HG02678 (cell line): ENCODE results near the gene EPN1.

ENCODE experiments used
- ATAC-seq: cut with Tn5 transposase; IDR thresholded peaks from one replicate; pipeline ENCODE4 v1.9.1; 2021; ENCODE audit warnings: mild to moderate bottlenecking, moderate library complexity; ENCODE audit not compliant: unreplicated experiment

Gene EPN1

DNA sequence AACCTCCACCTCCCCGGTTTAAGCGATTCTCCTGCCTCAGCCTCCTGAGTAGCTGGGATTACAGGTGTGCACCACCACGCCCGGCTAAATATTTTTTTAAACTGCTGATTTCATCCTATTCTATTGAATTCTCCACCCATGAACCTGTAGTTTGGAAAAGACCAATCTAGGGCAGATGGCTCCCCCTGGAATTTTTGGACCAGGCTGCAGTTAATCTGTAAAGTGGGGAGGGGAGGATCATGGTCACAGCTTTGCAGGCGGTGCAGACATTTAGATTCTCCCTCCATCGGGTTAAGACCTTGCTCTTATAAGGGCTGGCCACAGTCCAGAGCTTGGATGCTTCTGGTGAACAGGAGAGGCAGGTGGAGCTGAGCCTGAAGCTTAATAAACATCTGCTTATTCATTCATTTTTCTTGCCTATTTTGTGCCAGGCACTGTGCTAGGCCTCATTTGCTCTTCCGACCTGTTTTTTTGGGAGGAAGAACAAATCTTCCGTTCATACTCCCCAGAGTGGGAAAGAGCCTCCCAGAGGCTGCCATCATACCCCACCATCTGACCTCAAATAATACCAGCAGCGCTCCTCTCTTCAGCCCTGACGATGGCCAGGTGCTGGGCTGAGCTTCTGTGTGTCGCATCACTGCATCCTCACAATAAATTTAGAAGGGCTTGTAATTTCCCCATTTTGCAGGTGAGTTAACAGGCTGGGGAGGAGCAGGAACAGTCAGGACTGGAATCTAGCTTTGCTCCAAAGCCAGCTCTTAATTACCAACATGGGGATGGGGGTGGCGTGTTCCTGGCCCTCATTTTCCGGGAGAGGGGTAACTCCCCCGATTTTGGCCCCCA lies 27.9 kb upstream of the EPN1 start:
- ATAC-seq: no peak

DNA sequence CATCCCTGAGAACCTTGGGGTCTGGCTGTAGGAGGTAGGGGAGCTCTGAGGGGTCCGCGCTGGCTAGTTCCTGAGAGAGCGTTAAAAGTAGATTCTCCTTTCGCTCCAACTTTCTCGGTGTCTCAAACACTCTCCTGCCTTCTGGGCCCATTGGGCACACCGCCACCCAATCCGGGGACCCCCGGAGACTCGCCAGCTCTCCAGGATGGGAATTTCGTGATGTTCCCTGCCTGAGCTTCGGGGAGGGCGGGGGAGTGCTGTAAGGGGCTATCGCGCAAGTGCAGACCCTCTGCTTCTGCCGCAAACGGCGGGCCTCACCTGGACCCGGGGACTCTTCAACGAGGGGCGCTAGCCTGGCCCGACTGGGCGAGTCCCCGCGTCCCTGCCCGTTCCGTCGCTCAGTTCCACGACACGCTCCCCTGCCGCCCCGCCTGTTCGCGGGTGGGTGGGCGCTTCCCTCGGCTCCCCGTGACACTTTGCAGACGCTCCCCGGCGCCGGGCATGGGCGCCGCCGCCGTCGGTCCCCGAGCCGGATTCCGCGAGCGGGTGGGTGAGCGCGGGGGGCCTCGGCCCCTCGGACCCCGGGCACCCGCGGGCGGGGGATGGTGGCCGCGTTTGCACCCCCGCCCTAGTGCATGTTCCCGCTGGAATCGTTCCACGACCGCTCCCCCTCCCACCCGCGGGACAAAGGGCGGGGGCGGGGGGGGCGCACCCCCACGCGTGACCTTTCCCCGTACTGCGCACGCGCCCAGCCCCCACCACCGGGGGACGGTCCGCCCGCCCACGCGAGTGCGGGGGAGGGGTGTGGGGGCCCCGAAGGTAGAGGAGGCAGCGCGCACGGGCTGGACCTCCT lies 27.1 kb upstream of the EPN1 start, which contains the start of gene CCDC106:
CCDC106 (plus strand) TSS at position 481 of the 853 bp plus-strand sequence. CDS start 835 bp downstream, outside the sequence.
- ATAC-seq: peak; percentile 38

DNA sequence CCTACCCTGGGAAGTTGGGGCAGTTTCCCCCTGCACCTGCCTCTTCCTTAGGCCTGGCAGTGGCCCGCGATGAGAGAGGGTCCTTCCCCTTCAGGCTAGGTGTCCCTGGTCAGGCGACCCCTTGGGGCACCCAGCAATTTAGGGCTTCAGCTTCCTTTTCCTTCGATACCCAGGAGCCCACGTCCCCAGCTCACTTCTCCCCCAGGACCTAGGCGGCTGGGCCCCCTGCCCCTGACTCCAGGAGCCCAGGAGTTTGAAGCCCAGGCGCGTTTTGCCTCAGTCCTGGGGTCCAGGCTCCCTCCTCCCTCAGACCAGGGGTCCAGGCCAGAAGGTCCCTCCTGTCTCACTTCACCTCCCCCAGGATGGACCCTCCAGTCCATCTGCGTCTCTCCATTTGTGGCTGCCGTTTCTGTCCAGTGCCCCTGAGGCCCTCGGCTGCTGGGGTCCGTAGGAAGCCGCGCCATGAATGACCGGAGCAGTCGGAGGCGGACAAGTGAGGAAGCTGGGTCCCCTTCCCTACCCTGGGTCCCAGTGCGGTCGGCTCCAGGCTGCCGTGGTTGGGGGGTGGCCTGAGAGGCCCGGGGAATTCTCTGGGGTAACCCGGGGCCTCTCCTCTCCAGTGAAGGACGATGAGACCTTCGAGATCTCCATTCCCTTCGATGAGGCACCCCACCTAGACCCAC lies 26.3 kb upstream of the EPN1 start:
- no peak for ATAC-seq

- ATAC-seq: no peak
These were observed 25.5 kb upstream of the EPN1 start for GRCh38 chr19:55649268-55650125.

DNA sequence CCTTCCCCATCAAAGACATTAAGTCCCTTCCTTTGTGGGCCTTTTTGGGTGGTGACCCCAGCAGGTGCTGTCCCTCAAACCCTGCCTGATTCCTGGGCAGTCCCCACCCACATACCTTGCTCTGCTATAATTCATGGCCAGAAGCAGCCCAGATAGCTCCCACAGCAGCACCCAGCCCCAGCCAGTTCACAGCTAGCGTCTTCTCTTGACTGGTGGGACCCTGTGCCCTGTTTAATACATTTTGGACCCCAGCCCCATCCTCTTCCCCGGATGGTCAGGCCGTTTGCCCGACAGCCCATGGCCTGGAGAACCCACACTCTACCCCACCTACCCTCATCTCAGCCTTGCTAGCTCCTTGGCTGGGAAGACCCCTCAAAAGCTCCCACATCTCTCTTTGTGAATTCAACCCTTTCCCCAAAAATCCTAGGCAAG lies 24.9 kb upstream of the EPN1 start:
- ATAC-seq: no peak

GRCh38 chr19:55650602-55651230 lies 24.3 kb upstream of the EPN1 start:
- no peak for ATAC-seq

DNA sequence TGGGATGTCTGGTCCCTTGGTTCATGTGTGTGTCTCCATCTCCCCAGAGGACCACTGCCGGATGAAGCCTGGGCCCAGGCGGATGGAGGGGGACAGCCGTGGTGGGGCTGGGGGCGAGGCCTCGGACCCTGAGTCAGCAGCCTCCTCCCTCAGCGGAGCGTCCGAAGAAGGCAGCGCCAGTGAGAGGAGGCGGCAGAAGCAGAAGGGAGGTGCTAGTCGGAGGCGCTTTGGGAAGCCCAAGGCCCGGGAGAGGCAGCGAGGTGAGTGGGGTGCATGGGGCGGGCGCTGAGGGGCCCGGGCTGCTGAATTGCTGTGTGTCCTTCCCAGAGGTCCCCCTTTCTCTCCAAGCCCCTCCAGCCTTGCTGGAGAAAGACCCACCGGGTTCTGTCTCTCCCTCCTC lies 23.8 kb upstream of the EPN1 start:
- ATAC-seq: no peak

DNA sequence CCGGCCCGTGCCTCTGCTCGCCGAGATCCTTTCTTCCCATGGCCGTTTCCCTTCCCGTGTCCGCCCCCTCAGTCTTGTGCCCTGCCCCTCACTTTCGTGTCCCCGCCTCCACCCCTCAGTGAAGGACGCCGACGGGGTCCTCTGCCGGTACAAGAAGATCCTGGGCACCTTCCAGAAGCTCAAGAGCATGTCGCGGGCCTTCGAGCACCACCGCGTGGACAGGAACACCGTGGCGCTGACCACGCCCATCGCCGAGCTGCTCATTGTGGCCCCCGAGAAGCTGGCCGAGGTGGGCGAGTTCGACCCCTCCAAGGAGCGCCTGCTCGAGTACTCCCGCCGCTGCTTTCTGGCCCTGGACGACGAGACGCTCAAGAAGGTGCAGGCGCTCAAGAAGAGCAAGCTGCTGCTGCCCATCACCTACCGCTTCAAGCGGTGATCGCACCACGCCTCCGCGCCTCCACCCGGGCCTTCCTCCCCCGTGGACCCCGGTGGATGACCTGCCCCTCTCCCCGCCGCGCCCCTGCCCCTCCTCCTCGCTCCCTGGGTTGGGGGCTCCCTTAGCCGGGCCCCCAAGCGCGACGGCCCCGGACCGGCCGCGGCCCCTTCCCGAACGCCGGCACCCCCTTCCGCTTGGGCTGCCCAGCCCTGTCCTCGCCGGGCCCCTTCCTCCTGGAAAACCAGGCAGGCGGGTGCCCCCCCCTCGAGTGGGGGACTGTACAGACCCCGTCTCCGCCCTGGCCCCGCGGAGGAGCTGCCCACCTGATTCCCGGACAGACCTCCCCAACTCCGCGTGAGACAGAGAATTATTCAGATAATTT lies 22.5 kb upstream of the EPN1 start:
- no peak for ATAC-seq

- ATAC-seq: peak; percentile 46
These were observed 21.2 kb upstream of the EPN1 start for GRCh38 chr19:55653651-55654322.

DNA sequence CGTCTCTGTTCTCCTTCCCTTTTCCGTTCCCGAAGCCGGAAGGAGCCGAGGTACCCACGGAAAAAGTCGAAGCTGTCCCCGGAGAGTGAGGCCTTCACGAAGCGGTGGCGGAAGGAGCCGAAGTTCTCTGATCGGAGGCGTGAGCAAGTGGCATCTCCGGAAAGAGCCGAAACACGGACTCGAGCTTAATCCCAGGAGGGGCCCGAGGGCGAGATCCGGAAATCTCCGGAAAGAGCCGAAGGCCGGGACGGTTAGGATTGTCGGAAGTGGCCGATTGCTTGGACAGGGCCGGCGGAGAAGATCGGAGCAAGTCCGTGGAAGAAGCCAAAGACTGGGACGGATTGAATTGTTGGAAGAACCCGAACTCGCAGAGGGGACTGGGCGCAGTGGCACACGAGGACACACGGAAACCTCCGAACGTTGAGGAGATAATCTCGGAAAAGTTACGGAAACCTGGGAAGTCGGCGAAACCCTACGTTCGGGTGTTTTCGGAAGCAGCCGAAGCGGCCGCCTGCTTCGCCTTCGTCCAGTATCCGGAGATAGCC lies 20.6 kb upstream of the EPN1 start:
- ATAC-seq: peak; percentile 64

GRCh38 chr19:55654868-55655647 lies 20.0 kb upstream of the EPN1 start, which contains the start of gene U2AF2:
U2AF2 (plus strand) TSS chr19:55655035; CDS start chr19:55655105, 70 bp downstream.
- ATAC-seq: peak; percentile 33

- no peak for ATAC-seq
These were observed 19.4 kb upstream of the EPN1 start for GRCh38 chr19:55655648-55656040.

DNA sequence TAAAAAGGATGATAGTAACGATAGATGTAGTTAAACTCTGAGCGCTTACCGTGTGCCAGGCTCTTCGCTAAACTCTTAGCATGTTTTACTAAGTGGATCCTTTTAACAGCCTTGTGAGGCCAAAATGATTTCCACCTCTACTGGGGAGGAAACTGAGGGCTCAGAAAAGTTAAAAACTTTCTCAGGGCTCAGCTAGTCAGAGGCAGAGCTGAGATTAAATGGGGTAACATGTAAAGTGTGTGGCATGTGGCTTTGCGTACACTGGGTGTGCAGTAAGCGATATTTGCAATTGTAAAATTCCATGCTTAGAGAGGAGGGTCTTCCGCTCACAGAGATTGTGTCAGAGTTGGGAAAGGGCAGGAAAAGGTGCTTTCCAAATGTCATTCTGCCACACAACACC lies 18.5 kb upstream of the EPN1 start:
- no peak for ATAC-seq

DNA sequence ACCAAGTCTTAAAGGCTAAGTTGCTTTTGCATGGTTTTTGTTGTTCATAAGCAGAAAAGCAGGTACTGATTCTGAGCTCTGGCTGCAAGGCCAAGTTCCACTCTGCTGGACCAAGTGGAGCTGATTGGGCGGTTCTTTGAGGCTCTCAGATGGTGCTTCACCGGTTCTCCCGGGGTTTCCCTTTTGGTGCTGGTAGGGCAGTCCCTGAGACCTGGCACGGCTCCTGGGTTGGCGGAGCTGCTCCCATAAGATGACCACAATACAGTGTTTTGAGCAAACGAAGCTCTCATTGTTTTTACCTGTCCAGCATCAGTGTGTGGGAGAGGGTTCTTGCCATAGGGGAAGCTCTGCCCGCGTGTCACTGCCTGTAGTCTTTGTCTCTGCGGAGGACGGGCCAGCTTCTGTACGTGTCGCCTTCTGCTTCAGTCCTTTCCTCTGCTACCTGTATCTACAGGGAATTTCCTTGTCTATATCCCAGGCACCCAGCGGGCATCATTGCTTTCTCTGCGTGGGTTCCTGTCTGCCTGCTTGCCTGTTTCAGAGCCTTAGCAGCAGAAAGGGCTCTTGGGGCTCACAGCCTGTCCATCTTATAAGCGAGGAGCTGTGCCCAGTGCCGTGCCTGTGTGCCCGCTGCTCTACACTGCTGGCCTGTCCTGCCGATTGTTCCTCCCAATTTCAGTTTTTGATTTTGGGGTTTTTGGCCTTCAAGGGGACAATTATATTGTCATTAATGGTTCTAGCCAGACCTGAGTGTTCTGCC lies 17.9 kb upstream of the EPN1 start:
- ATAC-seq: no peak

- no peak for ATAC-seq
These were observed 16.1 kb upstream of the EPN1 start for GRCh38 chr19:55658846-55659459.

DNA sequence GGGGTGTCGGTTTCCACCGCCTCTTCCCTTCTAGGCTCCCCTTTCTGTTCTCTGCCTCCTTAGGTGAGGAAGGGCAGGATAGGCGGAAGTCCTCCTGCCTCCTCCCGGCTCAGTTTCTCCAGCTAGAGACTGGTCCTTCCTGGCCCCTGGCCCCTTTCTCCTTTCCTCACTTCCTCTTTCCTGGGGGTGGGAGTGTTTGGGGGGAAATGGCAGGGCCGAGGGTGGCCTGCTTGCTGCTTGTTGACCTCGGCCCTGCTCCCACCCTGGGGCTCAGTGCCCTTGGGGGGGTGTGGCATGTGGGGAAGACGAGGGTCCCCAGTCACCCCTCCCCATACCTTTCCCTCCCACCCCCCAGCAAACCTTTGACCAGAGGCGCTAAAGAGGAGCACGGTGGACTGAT lies 15.2 kb upstream of the EPN1 start:
- ATAC-seq: no peak
